SK-N-MC (cell line): ENCODE data around the gene DCLK3.

Experiments used
- EZH2 ChIP-seq: fragments of 200-600 bp; sonication (generic); IDR thresholded peaks from one replicate; pipeline ENCODE4 v1.6.1; 2017; ENCODE audit warnings: antibody characterized with exemption
- POLR2AphosphoS5 ChIP-seq: IDR thresholded peaks from 2 replicates; pipeline ENCODE4 v1.6.1; 2012; ENCODE audit warnings: mild to moderate bottlenecking, low read depth, low read length, borderline replicate concordance

DNA sequence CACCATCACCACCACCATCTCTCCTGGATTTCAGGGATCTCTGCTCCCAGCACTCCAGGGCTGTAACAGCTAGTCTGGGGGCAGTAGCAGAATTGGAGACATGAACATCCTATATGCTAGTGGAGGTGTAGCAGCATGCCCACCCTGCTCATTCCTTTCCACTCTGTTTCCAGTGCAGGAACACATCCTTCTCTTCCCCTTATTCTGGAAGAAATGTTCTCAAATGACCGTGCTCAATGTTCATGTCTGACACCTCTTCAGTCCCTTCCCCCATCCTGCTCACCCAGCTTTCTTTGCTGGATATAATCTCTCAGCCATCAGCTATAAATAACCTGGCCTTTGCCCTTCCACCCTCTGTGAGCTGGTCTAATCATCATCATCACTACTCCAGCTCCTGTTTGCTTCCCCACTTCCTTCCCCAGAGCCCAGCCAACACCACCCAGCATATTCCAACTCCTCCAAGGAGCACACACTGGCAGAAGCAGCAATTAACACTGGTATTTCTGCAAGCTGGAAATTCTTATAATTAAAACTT, 31.1 kb downstream of the DCLK3 start:
- TF ChIP-seq EZH2, result no peak
- no peak for TF ChIP-seq POLR2AphosphoS5
